ENCODE measurements around the gene SPATA6. TPM values are rescaled to one million over a fixed set of nuclear protein-coding genes. Genes with fewer than 3 reads are reported as not detected.

Gene SPATA6
- total and polyA plus RNA-seq, 8 donors = 2.1 to 13.6 (median 8.6) TPM

DNA sequence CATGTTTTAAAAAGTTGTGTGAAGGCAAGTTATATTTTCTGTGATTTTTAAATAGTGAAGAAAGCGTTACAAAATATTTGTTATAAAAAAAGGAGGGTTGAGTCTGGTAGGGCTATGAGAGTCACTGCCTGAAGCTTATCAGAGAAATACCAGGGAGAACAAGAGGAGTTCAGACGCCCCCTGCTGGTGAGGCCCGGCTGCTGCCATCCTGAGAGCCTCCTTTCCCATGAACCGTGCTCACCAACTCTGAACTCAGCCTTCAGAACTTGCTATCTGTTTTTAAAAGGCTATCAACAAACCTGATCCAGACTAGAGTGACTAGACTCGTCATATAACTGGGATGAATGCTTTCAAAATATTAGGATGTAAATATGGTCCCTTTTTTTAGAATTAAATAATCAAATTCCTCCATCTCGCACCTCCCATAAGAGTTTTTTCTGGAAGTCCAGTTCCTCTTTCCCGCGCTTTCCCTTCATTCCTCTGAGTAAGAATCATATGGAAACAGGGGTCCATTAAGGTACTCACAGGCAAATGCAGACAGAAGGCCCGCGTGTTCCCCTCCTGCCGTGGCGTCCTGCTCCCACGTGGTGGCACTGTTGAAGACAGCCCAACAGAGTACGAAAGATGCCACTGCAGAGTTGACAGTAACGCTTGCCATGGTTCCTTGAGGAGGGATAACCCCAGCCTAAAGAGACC lies 26.2 kb upstream of the SPATA6 start:
- 20 to 22% methylated on average over 15 of the region's 15 CpGs for WGBS, 2 donors
- FAIRE-seq = peak; percentile 78

DNA sequence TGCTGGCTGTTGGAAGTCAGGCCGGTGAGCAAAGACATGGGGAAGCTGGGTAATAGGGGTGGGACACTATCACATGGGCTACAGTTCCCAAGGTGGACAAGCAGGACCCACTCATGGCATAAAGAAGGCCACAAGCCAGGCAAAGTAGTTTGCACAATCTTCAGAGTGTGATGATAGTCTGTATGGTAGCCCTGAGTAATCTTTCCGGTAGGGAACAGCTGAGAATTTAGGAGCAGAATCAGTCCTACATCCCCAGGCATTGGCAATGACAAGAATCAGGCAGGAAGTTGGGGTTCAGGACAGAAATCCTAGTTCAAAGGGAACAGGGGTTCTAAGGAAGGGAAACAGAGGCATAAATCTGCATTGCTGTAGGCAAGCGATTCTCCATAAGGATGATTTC lies 23.9 kb upstream of the SPATA6 start:
- no peaks in the 10 kb centered on the region for H3K36me3 ChIP-seq
- FAIRE-seq = no peak
- no peak for ATAC-seq
- intact Hi-C loops (cut with DNase I) = no loop called here
- H3K4me1 ChIP-seq = no peaks in the 10 kb centered on the region
- TF ChIP-seq CTCF (IDR thresholded peaks at IDR 0.05) = no peak
- H3K9me3 ChIP-seq = no peaks in the 10 kb centered on the region
- whole genome bisulfite sequencing, 2 donors = 91 to 94% methylated on average over 3 of the region's 3 CpGs
- no peak for DNase-seq
- H3K27me3 ChIP-seq = no peaks in the 10 kb centered on the region
- H3K27ac ChIP-seq = no peak overlapping the region
- H3K4me3 ChIP-seq = no peak overlapping the region

More for the DNA sequence above, 26.2 kb upstream of the SPATA6 start:
- DNase-seq = peak; percentile 49 to 89 (median 77)
- ATAC-seq = peak; percentile 91 to 98 (median 96)
- TF ChIP-seq CTCF (IDR thresholded peaks at IDR 0.05) = peak; percentile 84 to 93 (median 88)
- intact Hi-C loops (cut with DNase I) = no loop called here
- Histone ChIP-seq H3K4me3 (no peak overlapping the region), H3K27me3 (no peaks in the 10 kb centered on the region), H3K27ac (no peak overlapping the region), H3K36me3 (no peaks in the 10 kb centered on the region), H3K9me3 (no peaks in the 10 kb centered on the region), H3K4me1 (no peaks in the 10 kb centered on the region)

DNA sequence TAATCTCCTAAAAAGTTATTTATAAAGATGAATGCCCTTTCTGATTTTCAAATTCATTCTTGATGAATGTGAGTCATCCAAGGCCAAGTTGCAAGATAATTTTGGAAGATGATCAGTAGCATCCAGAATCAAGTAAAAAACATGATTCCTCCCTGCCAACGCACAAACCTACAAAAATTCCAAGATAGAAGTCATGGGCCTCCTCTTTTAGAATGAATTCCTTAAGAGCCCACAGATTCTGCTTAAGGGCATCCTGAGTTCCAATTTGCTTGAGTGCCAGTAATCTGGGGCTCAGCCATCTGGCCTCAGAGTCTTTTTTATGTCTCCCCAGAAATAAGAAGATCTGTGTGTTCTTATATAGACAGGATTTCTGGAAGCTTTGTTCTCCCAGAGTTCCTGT lies 23.2 kb upstream of the SPATA6 start:
- no peak for FAIRE-seq
- TF ChIP-seq CTCF (IDR thresholded peaks at IDR 0.05) = no peak

GRCh38 chr1:48493970-48494769 lies 22.2 kb upstream of the SPATA6 start:
- peak in 3 of 4 donors; percentile 42 to 55 (median 43) for ATAC-seq
- Histone ChIP-seq H3K27ac (no peak overlapping the region), H3K27me3 (no peaks in the 10 kb centered on the region), H3K4me1 (no peaks in the 10 kb centered on the region), H3K4me3 (no peak overlapping the region), H3K36me3 (no peaks in the 10 kb centered on the region), H3K9me3 (no peaks in the 10 kb centered on the region)
- 67 to 70% methylated on average over 5 of the region's 5 CpGs for WGBS, 2 donors
- intact Hi-C loops (cut with DNase I) = no loop called here
- DNase-seq = no peak
- no peak for FAIRE-seq
- TF ChIP-seq CTCF (IDR thresholded peaks at IDR 0.05) = no peak

More for the DNA sequence above, 23.2 kb upstream of the SPATA6 start:
- Histone ChIP-seq H3K27me3 (no peaks in the 10 kb centered on the region), H3K9me3 (no peaks in the 10 kb centered on the region), H3K4me1 (no peaks in the 10 kb centered on the region), H3K27ac (no peak overlapping the region), H3K4me3 (no peak overlapping the region), H3K36me3 (no peaks in the 10 kb centered on the region)
- DNase-seq (no peak), ATAC-seq (no peak)
- 75 to 85% methylated on average over 1 of the region's 1 CpG for WGBS, 2 donors
- intact Hi-C loops (cut with DNase I) = no loop called here

- 61 to 65% methylated on average over 5 of the region's 5 CpGs for WGBS, 2 donors
- Histone ChIP-seq H3K27ac (no peak overlapping the region), H3K9me3 (no peaks in the 10 kb centered on the region), H3K27me3 (no peaks in the 10 kb centered on the region), H3K36me3 (no peaks in the 10 kb centered on the region), H3K4me3 (no peak overlapping the region), H3K4me1 (no peaks in the 10 kb centered on the region)
- intact Hi-C loops (cut with DNase I) = no loop called here
- FAIRE-seq (no peak), ATAC-seq (no peak), DNase-seq (no peak)
- no peak for TF ChIP-seq CTCF (IDR thresholded peaks at IDR 0.05)
Measured at GRCh38 chr1:48493041-48493440, 21.0 kb upstream of the SPATA6 start.

Data from pancreas (tissue), 10 donors.